ENCODE measurements around the gene RGS18.
A peak's percentile ranks its signal among the peaks of the same experiment; 100 is the strongest.
"Not testable (repeated sequence)": the region's sequence is repeated elsewhere in the genome, so short reads cannot be mapped to it uniquely, and the experiment has no call there.

The RGS18 gene

GRCh38 chr1:192167011-192167410 is 8.7 kb downstream of the RGS18 start:
- no peak for DNase-seq (ENCODE audit: low read depth)

GRCh38 chr1:192167911-192168700 is 9.8 kb downstream of the RGS18 start:
- DNase-seq (ENCODE audit: low read depth): peak; percentile 30

- DNase-seq (ENCODE audit: low read depth): no peak
These were observed 10.7 kb downstream of the RGS18 start for GRCh38 chr1:192168964-192169363.

GRCh38 chr1:192170196-192170984 is 12.1 kb downstream of the RGS18 start:
- DNase-seq (ENCODE audit: low read depth): no peak

GRCh38 chr1:192171123-192171522 is 12.9 kb downstream of the RGS18 start:
- DNase-seq (ENCODE audit: low read depth): no peak

GRCh38 chr1:192175971-192176370 is 17.7 kb downstream of the RGS18 start:
- no peak for DNase-seq (ENCODE audit: low read depth)

- DNase-seq (ENCODE audit: low read depth): no peak
These were observed 25.5 kb downstream of the RGS18 start for GRCh38 chr1:192183788-192184187.

GRCh38 chr1:192186197-192186596 is 27.9 kb downstream of the RGS18 start:
- no peak for DNase-seq (ENCODE audit: low read depth)

GRCh38 chr1:192190066-192190465 is 31.8 kb downstream of the RGS18 start:
- DNase-seq (ENCODE audit: low read depth): no peak

- no peak for DNase-seq (ENCODE audit: low read depth)
These were observed 43.0 kb downstream of the RGS18 start for GRCh38 chr1:192201303-192201702.

GRCh38 chr1:192224396-192224795 is 66.1 kb downstream of the RGS18 start:
- DNase-seq (ENCODE audit: low read depth): peak; percentile 6

- no peak for DNase-seq (ENCODE audit: low read depth)
These were observed 66.6 kb downstream of the RGS18 start for GRCh38 chr1:192224846-192225245.

- peak; percentile 35 for DNase-seq (ENCODE audit: low read depth)
These were observed 67.0 kb downstream of the RGS18 start for GRCh38 chr1:192225266-192225665.

- peak; percentile 93 for DNase-seq (ENCODE audit: low read depth)
These were observed 67.4 kb downstream of the RGS18 start for GRCh38 chr1:192225703-192226102.

GRCh38 chr1:192227330-192227729 is 69.1 kb downstream of the RGS18 start:
- no peak for DNase-seq (ENCODE audit: low read depth)

- DNase-seq (ENCODE audit: low read depth): not testable (repeated sequence)
These were observed 69.7 kb downstream of the RGS18 start for GRCh38 chr1:192227980-192228379.

GRCh38 chr1:192232817-192233417 is 74.7 kb downstream of the RGS18 start:
- DNase-seq (ENCODE audit: low read depth): no peak

GRCh38 chr1:192235127-192235526 is 76.9 kb downstream of the RGS18 start:
- DNase-seq (ENCODE audit: low read depth): peak; percentile 53

Measured in iris pigment epithelial cell (primary cell).